Ascending aorta (tissue), 2 donors: Measurements from ENCODE around the gene CILP2. TPM values are rescaled to one million over a fixed set of nuclear protein-coding genes. Genes with fewer than 3 reads are reported as not detected.

Experiments
- DNase-seq, 2 donors: peaks; one replicate each; pipeline ENCODE4 v3.0.0-alpha.2; 2019; ENCODE audit warnings: low spot score in 2 of 2
- H3K27ac ChIP-seq, 2 donors: fragments of 200-600 bp; sonication (generic); one replicate each; pipeline ENCODE4 v1.5.1; 2016 to 2017; ENCODE audit warnings: mild to moderate bottlenecking in 1 of 2
- H3K27me3 ChIP-seq: fragments of 200-600 bp; sonication (generic); one replicate; pipeline ENCODE4 v1.5.1; 2017
- H3K36me3 ChIP-seq, 2 donors: fragments of 200-600 bp; sonication (generic); one replicate each; pipeline ENCODE4 v1.5.1; 2016
- H3K4me1 ChIP-seq, 2 donors: fragments of 200-600 bp; sonication (generic); one replicate each; pipeline ENCODE4 v1.5.1; 2016 to 2017; ENCODE audit warnings: mild to moderate bottlenecking in 1 of 2
- H3K4me3 ChIP-seq, 2 donors: fragments of 200-600 bp; sonication (generic); one replicate each; pipeline ENCODE4 v1.5.1; 2016 to 2017; ENCODE audit warnings: mild to moderate bottlenecking in 1 of 2
- H3K9me3 ChIP-seq, 2 donors: fragments of 200-600 bp; sonication (generic); one replicate each; pipeline ENCODE4 v1.5.1; 2016
- intact Hi-C: fragments of 100-400 bp; cut with DNase I; formaldehyde crosslinking; loops from one replicate; pipeline ENCODE4 v1.15.1; 2023
- total RNA-seq: library from RNA; depleted of rRNA; stranded (reverse); fragments of >200 nt; gene quantifications from one replicate; pipeline ENCODE4 v1.1.0, GENCODE V29; 2016
- TF ChIP-seq, protein P1 (sequence below), 3 experiments: fragments of 200-600 bp in 2 of 3; fragments of 450-650 bp in 1 of 3; sonication (generic) in 2 of 3; IDR thresholded peaks; one replicate each; pipeline ENCODE4 v1.5.1; 2016 to 2019; ENCODE audit warnings: antibody characterized with exemption in 3 of 3, mild to moderate bottlenecking in 1 of 3, moderate library complexity in 1 of 3

The CILP2 gene
- total RNA-seq, 1 donor from 2014 or later, result not detected

DNA sequence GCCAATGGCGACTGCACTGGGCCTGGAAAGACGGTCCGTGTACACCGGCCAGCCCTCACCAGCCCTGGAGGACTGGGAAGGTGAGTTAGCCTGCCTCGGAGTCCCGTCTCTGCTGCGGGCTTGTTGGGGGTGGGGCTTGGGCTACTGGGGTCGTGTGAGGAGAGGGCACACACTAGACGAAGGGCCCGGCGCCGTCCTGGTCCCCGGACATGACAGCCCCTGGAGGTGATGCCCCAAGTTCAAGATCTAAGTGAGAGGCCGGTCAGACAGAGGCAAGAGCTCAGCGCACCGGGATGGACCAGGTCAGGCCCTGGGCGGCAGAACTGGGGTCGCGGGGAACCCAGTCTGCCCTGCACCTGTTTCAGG, 1.6 kb downstream of the CILP2 start:
- Histone ChIP-seq H3K36me3 (peaks cover 0 to 3% of the 10 kb centered on the region in 2 donors), H3K9me3 (no peaks in the 10 kb centered on the region), H3K4me1 (peaks cover 6 to 12% of the 10 kb centered on the region in 2 donors), H3K27me3 (peaks cover 13% of the 10 kb centered on the region), H3K4me3 (no peak overlapping the region), H3K27ac (no peak overlapping the region)
- TF ChIP-seq, protein P1, sequence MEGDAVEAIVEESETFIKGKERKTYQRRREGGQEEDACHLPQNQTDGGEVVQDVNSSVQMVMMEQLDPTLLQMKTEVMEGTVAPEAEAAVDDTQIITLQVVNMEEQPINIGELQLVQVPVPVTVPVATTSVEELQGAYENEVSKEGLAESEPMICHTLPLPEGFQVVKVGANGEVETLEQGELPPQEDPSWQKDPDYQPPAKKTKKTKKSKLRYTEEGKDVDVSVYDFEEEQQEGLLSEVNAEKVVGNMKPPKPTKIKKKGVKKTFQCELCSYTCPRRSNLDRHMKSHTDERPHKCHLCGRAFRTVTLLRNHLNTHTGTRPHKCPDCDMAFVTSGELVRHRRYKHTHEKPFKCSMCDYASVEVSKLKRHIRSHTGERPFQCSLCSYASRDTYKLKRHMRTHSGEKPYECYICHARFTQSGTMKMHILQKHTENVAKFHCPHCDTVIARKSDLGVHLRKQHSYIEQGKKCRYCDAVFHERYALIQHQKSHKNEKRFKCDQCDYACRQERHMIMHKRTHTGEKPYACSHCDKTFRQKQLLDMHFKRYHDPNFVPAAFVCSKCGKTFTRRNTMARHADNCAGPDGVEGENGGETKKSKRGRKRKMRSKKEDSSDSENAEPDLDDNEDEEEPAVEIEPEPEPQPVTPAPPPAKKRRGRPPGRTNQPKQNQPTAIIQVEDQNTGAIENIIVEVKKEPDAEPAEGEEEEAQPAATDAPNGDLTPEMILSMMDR (IDR thresholded peaks at IDR 0.05), result no peak
- DNase-seq, result no peak
- intact Hi-C loops, result no loop called here

DNA sequence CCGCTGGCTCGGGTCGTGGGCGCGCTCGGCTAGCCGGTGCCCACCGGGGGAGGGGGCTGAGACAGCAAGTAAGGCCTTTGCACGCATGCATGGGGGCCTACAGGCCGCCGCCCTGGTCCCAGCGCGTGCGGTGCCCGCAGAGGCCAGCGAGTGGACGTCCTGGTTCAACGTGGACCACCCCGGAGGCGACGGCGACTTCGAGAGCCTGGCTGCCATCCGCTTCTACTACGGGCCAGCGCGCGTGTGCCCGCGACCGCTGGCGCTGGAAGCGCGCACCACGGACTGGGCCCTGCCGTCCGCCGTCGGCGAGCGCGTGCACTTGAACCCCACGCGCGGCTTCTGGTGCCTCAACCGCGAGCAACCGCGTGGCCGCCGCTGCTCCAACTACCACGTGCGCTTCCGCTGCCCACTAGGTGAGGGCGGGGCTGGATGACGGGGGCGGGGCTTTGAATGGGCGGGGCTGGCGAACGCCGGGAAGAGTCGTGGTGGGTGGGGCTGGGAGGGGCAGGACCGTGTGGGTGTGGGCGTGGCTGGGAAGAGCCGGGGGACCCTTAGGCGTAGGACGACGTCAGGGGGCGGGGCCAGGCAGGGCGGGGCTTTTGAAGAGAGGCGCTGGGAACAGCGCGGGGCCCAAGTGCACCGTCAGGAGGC, 2.1 kb downstream of the CILP2 start:
- intact Hi-C loops, result no loop called here
- Histone ChIP-seq H3K4me3 (peak overlapping the region; percentile 8 to 9), H3K9me3 (no peaks in the 10 kb centered on the region), H3K27me3 (peaks cover 13% of the 10 kb centered on the region), H3K27ac (no peak overlapping the region), H3K4me1 (peaks cover 6 to 12% of the 10 kb centered on the region in 2 donors), H3K36me3 (peaks cover 0 to 3% of the 10 kb centered on the region in 2 donors)
- TF ChIP-seq, protein P1 (IDR thresholded peaks at IDR 0.05), result no peak
- no peak for DNase-seq

DNA sequence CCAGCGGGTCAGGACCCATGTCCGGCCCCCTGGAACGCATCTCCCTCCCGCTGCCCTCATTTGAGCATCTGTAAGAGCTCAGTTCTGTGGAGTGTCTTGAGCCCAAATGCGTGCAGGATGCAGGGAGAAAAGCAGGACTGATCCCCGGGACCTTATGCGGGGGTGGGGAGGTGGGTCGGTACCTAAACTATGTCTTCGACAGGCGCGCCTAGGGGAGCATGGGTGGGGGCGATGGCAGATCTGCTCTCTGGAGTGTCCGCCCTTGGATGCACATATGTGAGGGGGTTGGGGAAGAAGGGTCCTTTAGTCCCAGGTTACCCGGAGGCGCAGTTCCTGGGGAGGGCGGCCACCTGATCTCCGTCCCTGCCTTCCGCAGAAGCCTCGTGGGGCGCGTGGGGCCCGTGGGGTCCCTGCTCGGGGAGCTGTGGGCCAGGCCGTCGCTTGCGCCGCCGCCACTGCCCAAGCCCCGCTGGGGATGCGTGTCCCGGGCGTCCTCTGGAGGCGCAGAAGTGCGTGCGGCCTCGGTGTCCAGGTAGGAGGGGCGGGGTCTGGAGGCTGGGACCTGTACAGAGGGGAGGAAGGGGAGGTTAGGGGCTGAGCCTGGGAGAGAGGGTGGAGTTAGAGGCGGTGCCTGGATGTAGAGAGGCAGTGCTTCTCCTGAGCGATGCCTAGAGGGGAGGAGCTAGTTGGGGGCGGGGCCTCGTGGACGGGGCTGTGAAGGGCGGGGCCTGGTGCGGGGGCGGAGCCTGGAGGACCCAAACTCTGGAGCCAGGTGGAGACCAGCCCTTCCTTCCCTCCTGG, 2.9 kb downstream of the CILP2 start:
- Histone ChIP-seq H3K27ac (no peak overlapping the region), H3K27me3 (peaks cover 13% of the 10 kb centered on the region), H3K4me3 (peak overlapping the region; percentile 9 to 18), H3K36me3 (no peaks in the 10 kb centered on the region), H3K9me3 (no peaks in the 10 kb centered on the region), H3K4me1 (peaks cover 6 to 12% of the 10 kb centered on the region in 2 donors)
- DNase-seq, result no peak
- TF ChIP-seq, protein P1 (IDR thresholded peaks at IDR 0.05), result no peak
- intact Hi-C loops, result no loop called here

DNA sequence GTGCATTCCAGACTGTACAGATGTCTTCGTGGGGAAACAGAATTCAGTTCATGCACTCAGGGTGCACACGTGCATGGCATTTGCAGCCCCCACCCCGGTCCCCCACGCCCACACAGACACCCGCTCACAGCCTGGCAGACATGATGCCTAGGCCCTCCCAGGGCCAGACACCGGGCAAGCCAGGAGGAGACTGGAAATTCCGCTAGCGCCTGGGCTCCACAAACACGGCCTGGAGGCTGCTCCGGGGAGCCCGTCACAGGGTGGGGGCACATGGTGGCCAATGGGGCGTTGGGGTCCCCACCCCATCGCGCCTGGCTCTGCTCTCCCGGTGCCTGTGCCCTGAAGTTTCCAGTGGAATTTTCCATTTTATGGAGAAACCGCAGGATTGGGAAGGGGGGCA, 3.6 kb downstream of the CILP2 start:
- Histone ChIP-seq H3K4me3 (no peak overlapping the region), H3K27ac (no peak overlapping the region), H3K36me3 (no peaks in the 10 kb centered on the region), H3K4me1 (peaks cover 6 to 12% of the 10 kb centered on the region in 2 donors), H3K9me3 (no peaks in the 10 kb centered on the region), H3K27me3 (peaks cover 13% of the 10 kb centered on the region)
- TF ChIP-seq, protein P1 (IDR thresholded peaks at IDR 0.05), result no peak
- no peak for DNase-seq
- intact Hi-C loops, result no loop called here

DNA sequence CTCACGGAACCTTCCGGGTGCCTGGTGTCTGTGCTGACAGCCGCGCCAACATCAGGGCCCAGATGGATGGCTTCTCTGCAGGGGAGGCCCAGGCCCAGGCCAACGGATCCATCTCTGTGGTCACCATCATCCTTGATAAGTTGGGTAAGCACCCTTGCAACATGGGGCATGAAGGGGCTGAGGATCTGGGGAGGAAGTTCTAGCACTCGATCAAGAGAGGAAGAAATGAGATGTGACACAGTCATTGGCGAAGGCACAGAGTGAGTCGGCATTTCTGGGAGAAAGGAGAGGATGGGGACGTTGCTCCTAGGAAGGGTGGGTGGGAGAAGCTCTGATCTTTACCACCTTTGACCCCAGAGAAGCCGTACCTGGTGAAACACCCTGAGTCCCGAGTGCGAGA, 4.4 kb downstream of the CILP2 start:
- no peaks in the 10 kb centered on the region for H3K9me3 ChIP-seq
- TF ChIP-seq, protein P1 (IDR thresholded peaks at IDR 0.05), result no peak
- H3K4me3 ChIP-seq, result no peak overlapping the region
- H3K36me3 ChIP-seq, result no peaks in the 10 kb centered on the region
- peaks cover 13% of the 10 kb centered on the region for H3K27me3 ChIP-seq
- peaks cover 6 to 12% of the 10 kb centered on the region in 2 donors for H3K4me1 ChIP-seq
- no peak for DNase-seq
- H3K27ac ChIP-seq, result no peak overlapping the region
- intact Hi-C loops, result no loop called here
